HuH-7 (cell line): ENCODE data around the gene SZT2.
"Not testable (repeated sequence)": the region's sequence is repeated elsewhere in the genome, so short reads cannot be mapped to it uniquely, and the experiment has no call there.

Experiments used
- DNase-seq: peaks from one replicate; pipeline ENCODE4 v3.0.0; 2011; ENCODE audit warnings: low spot score

SZT2 gene

DNA sequence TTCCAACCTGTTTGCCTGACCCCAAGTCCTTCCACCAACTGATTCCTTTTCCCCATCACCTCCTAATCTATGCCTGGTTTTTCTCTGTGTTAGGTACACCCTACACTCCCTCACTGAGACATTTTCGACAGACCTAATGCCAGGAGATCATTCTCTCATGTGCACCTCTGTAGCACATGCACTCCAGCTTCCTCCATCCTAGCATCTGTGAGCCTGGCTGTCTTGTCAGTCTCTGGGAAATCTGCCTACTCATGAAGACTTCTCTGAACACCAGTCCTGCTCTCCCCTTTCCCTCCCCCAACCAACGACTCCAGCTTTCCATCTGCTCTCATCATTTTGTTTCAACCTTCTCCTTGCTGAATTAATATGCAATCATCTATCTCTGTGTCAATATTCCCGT, 1.1 kb upstream of the SZT2 start:
- DNase-seq, result no peak

DNA sequence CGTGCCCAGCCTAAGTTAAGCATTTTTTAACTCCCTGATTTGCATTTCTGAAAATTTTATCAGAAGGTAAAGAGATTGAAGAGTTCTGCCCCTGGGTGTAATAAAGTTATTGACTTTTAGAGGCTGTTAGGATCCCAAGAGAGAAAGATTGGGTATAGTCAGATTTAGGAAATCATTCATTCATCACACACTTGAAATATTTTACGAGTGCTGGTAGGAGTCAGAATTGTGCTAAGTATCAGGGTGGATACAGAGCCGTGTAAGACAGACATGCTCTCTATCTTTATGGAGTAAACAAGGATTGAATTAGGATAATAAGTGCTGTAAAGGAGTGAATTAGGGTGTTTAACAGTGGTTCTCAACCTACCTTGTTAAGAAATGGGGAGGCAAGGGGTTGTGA, 3.0 kb downstream of the SZT2 start:
- no peak for DNase-seq

- DNase-seq, result no peak
Observed at GRCh38 chr1:43395523-43395922, 5.8 kb downstream of the SZT2 start.

GRCh38 chr1:43396059-43396458, 6.4 kb downstream of the SZT2 start:
- no peak for DNase-seq

- no peak for DNase-seq
Observed at GRCh38 chr1:43398227-43398626, 8.5 kb downstream of the SZT2 start.

DNA sequence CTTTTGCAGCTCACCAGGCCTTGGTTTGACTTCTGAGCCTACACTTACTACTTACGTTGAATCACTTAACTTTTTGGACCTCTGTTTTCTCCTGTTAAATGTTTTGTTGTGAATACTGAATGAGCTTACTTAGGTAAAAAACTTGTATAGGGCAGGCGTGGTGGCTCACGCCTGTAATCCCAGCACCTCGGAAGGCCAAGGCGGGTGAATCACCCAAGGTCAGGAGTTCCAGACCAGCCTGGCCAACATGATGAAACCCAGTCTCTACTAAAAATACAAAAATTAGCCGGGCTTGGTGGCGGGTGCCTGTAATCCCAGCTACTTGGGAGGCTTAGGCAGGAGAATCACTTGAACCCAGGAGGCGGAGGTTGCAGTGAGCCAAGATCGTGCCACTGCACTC, 10.7 kb downstream of the SZT2 start:
- DNase-seq, result not testable (repeated sequence)

GRCh38 chr1:43402089-43402865, 12.6 kb downstream of the SZT2 start:
- DNase-seq, result no peak

DNA sequence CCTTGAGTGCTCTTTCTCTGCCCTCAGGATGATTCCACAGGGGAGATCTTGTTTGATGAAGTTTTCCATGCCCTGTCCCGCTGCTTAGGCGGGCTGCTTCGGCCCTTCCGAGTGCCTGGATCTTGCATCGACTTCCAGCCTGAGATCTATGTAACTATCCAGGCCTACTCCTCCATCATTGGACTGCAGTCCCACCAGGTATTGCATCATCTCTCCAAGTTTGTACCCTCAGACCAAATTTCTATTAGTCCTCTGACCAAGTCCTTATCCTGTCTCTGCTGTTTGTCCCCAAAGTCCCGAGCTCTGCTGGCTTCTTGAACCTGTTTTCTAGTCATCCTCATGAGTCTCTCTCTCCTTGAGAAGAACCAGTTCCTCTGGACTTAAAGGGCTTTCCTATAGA, 14.7 kb downstream of the SZT2 start:
- no peak for DNase-seq

DNA sequence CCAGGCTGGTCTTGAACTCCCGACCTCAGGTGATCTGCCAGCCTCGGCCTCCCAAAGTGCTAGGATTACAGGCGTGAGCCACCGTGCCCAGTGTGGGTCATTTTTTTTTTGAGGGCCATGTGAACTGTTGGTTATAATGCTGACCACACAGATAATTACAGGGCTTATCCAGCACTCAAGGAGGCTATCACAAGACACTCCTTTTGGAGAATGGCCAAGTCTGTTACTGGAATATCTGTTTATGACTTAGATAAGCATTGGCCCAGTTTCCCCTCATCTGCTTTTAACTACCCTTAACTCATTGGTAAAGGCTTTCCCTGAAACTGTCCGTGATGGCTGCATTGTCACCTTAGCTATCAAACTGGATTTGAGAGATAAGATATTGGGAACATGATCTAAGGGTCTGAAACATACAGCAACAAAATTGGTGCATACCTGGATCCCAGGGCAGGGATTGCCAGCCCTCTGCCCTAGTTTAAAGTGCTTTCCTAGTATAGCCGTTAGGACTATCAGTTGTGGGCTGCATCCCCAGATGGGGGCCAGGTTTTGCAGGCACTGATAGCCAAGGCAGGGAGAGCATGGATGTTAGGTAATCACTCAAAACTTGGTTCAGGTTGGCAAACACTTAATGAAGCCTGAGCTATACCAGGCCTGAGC, 15.6 kb downstream of the SZT2 start:
- DNase-seq, result no peak

- no peak for DNase-seq
Observed at GRCh38 chr1:43405876-43406234, 16.2 kb downstream of the SZT2 start.

DNA sequence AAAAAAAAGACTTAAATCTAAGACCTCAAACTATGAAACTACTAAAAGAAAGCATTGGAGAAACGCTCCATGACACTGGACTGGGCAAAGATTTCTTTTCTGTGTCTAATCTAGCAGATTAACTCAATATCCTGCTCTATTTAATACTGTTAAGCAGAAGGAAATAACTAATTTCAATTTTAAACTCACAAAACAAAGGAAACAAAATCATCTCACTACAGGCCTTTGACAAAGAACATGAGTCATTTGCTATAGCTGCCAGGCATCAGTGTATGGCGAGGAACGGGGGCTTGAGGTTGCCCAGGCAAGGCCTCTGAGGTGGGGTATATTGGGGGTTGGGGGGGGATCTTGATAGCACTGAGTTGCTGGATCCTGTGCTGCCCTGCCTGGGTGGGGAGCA, 20.9 kb downstream of the SZT2 start:
- DNase-seq, result no peak

GRCh38 chr1:43413426-43413825, 23.7 kb downstream of the SZT2 start:
- DNase-seq, result not testable (repeated sequence)

GRCh38 chr1:43414634-43415223, 25.0 kb downstream of the SZT2 start:
- peak; percentile 67 for DNase-seq

GRCh38 chr1:43415901-43416300, 26.2 kb downstream of the SZT2 start:
- no peak for DNase-seq

DNA sequence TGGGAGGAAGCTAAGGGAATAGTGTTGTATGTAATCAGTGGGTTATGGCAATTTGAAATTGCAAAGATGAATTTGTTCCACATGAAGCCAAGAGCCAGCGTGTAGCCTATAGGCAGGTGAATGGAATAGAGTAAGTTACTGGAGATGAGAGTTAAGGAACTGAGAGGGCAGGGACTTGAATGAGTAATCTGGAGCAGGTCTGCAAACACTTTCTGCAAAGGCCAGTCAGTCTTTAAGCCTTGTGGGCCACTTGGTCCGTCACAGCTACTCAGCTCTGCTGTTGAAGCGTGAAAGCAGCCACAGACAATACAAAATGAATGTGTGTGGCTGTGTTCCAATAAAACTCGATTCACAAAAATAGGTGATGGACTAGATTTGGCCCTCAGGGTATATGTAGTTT, 29.2 kb downstream of the SZT2 start:
- no peak for DNase-seq

- DNase-seq, result no peak
Observed at GRCh38 chr1:43419627-43420425, 30.1 kb downstream of the SZT2 start.

DNA sequence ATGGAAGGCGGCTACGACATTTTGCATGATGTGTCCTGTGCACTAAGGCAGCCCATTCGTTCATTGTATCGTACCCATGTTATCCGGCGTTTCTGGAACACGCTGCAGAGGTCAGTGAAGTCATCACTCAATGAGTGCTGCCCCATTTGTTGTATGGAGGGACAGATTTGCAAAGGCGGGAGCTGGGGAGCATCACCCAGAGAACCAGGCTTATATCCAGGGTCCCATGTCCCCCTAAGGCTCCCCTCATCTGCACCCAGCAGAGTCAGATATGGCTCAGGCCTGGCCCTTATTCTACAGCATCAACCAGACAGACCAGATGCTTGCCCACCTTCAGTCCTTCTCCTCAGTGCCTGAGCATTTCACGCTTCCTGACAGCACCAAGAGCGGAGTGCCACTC, 31.2 kb downstream of the SZT2 start:
- no peak for DNase-seq

- DNase-seq, result no peak
Observed at GRCh38 chr1:43421396-43421795, 31.7 kb downstream of the SZT2 start.

DNA sequence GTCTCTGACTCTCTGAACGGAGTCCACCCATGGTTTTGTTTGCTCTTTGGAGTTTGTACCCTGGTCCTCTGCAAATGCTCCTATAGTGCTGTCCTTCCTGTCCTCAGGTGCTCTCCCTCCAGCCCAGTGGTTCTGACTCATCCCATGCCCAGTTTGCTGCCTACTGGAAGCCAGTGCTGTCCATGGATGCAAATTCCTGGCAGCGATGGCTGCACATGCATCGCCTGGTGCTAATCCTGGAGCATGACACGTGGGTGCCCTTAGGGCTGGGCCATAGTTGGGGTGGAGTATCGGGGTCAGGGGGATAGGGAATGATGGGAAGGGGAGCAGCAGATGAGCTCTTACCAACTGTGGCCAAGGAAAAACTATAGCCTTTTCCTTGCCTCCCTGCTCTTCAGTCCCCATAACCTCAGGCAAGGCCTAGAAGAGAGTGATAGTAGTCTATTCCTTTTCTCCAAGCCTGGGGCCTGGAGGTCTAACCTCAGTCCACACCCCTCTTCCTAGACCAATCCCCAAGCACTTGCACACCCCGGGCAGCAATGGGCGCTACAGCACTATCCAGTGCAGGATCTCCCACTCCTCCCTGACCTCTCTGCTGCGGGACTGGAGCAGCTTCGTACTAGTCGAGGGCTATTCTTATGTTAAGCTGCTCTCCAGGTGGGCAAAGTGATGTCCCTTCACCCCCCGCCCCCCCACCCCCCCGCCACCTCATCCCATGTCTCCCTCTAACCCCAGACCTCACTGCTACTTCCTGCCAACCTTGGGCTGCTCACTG, 32.5 kb downstream of the SZT2 start:
- DNase-seq, result no peak

DNA sequence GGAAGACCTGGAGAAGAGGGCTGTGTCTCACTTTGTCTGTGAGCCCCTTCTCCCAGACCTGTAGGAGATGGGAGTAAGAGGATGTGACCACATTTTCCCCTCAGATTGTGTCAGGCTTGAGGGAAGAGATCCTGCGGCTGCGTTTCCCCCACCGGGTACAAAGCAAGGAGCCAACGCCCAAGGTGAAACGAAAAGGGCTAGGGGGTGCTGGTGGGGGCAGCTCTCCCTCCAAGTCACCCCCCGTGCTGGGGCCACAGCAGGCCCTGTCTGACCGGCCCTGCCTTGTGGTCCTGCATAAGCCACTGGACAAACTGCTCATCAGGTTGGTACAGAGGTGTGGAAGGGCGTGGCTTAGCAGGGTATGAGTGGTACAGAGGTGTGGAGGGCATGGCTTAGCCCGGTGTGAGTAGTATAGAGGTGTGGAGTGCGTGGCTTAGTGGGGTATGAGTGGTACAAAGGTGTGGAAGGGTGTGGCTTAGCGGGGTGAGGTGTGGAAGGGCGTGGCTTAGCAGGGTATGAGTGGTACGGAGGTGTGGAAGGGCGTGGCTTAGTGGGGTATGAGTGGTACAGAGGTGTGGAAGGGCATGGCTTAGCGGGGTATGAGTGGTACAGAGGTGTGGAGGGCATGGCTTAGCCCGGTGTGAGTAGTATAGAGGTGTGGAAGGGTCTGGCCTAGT, 33.4 kb downstream of the SZT2 start:
- DNase-seq, result no peak
